Suprapubic skin (tissue), 4 donors: Measurements from ENCODE around the gene KDM2A.

Experiments used
- POLR2A ChIP-seq, 2 donors: fragments of 450-650 bp; IDR thresholded peaks; one replicate each; pipeline ENCODE4 v1.6.1; 2017; ENCODE audit warnings: antibody characterized with exemption in 2 of 2, mild to moderate bottlenecking in 2 of 2, moderate library complexity in 2 of 2
- POLR2AphosphoS5 ChIP-seq, 3 donors: sonication (generic); formaldehyde crosslinking; IDR thresholded peaks; one replicate each; pipeline ENCODE4 v1.6.1; 2017; ENCODE audit warnings: antibody characterized with exemption in 3 of 3
- TF ChIP-seq, protein P1 (sequence below), 2 donors: fragments of 200-600 bp in 1 of 2; fragments of 450-650 bp in 1 of 2; sonication (generic) in 1 of 2; IDR thresholded peaks; one replicate each; pipeline ENCODE4 v1.5.1; 2016 to 2019; ENCODE audit warnings: antibody characterized with exemption in 2 of 2, mild to moderate bottlenecking in 1 of 2, moderate library complexity in 1 of 2

DNA sequence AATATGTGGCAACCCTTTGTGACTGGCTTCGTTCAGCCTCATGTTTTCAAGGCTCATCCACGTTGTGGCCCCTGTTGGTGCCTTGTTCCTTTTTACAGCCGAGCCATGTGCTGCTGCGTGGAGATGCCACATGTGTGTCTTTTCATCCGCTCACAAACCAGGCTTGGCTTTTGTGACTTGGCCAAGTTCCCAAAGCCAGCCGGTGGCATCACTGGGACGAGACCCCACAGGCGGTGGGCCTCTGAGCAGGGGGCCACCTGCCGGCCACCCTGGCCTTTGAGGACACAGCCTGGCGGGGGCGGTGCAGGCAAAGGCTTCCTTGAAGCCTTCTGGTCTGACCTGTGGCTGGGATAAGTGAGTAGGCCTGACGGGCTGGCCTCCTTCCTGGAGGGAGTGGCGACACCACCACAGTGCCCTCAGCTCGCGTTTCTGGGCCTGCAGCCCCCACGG, 157.7 kb downstream of the KDM2A start:
- TF ChIP-seq, protein P1, sequence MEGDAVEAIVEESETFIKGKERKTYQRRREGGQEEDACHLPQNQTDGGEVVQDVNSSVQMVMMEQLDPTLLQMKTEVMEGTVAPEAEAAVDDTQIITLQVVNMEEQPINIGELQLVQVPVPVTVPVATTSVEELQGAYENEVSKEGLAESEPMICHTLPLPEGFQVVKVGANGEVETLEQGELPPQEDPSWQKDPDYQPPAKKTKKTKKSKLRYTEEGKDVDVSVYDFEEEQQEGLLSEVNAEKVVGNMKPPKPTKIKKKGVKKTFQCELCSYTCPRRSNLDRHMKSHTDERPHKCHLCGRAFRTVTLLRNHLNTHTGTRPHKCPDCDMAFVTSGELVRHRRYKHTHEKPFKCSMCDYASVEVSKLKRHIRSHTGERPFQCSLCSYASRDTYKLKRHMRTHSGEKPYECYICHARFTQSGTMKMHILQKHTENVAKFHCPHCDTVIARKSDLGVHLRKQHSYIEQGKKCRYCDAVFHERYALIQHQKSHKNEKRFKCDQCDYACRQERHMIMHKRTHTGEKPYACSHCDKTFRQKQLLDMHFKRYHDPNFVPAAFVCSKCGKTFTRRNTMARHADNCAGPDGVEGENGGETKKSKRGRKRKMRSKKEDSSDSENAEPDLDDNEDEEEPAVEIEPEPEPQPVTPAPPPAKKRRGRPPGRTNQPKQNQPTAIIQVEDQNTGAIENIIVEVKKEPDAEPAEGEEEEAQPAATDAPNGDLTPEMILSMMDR (IDR thresholded peaks at IDR 0.05): peak in 1 of 2 donors; percentile 15
- TF ChIP-seq POLR2A (IDR thresholded peaks at IDR 0.05): no peak
- TF ChIP-seq POLR2AphosphoS5 (IDR thresholded peaks at IDR 0.05): no peak
